ENCODE measurements around the gene AREL1. TPM values are rescaled to one million over a fixed set of nuclear protein-coding genes. Genes with fewer than 3 reads are reported as not detected.
"Not testable (repeated sequence)": the region's sequence is repeated elsewhere in the genome, so short reads cannot be mapped to it uniquely, and the experiment has no call there.

Gene AREL1, protein sequence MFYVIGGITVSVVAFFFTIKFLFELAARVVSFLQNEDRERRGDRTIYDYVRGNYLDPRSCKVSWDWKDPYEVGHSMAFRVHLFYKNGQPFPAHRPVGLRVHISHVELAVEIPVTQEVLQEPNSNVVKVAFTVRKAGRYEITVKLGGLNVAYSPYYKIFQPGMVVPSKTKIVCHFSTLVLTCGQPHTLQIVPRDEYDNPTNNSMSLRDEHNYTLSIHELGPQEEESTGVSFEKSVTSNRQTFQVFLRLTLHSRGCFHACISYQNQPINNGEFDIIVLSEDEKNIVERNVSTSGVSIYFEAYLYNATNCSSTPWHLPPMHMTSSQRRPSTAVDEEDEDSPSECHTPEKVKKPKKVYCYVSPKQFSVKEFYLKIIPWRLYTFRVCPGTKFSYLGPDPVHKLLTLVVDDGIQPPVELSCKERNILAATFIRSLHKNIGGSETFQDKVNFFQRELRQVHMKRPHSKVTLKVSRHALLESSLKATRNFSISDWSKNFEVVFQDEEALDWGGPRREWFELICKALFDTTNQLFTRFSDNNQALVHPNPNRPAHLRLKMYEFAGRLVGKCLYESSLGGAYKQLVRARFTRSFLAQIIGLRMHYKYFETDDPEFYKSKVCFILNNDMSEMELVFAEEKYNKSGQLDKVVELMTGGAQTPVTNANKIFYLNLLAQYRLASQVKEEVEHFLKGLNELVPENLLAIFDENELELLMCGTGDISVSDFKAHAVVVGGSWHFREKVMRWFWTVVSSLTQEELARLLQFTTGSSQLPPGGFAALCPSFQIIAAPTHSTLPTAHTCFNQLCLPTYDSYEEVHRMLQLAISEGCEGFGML
- total RNA-seq (10 to 100 TPM; 30.6 to 35.9 TPM), total RNA-seq (57.0 to 147 (median 88.8) reads per million in 172 experiments)
- polyA plus RNA-seq (2013, experiment 1 of 2) = 26.3 TPM
- polyA plus RNA-seq (2013, experiment 2 of 2) = 25.7 TPM

DNA sequence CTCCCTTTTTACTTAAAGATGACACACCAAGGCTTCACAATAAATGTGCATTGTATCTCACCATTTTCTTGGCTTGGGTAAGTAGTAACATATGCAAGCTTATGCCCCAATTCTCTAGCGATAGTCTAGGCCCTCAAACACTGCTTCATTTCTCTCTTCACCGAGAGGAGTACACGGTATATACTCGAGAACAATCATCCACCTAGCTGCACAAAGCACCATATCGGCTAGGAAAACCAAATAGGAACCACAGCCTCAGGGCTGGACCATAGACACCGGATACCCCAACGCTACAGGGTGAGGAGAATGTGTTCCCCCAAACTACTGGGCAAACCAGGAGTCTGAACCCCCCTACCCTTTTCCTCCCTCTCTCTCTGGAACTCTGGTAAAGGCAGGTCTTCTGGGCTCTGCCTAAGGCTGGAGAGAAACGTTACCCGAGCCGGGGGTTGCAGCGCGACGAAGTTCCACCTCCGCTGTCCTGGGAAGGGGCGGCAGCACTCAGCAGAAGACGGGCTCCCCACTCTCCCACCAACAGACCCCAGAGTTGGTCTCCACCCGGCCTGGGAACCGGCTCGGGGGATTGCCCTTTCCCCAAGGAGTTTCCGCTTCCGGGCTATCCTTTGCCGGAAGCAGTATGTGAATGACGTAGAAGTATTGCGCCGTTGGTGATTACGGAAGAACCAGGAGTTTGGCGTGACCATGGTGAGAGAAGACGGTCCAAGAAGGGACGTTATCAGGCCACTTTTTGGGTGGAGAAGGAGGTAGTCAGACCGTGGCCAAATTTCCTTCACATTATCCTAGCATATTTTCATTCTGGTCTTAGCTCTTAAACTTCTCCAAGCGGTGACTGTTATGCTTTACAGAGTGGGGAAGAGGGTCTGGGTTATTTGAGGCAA, at the start of gene AREL1, which contains the start of gene FCF1:
Gene AREL1 (minus strand): TSS at position 582 of the 896 bp plus-strand sequence. CDS start 27,465 bp downstream, outside the sequence.
Gene FCF1 (plus strand): TSS at position 646 of the 896 bp plus-strand sequence. CDS start 54 bp downstream, at position 700.
- peak; percentile 62 to 93 (median 70) for DNase-seq
- ChIA-PET CTCF (interaction anchor here (1.2 to 1.6 kb wide), 3 partner anchors 51 to 104 kb away, joined by 3 to 6 read pairs (median 4); partner anchors contain the start of gene YLPM1), POLR2A (interaction anchor here (0.6 to 1.2 kb wide), 4 partner anchors 28 to 375 kb away, joined by 3 to 4 read pairs (median 3); partner anchors contain the start of gene YLPM1)
- Mint-ChIP-seq H3K4me1 (ENCODE audit: low read depth) (peaks cover 65% of the 10 kb centered on the region), H3K9me3 (no peaks in the 10 kb centered on the region), H3K27me3 (no peaks in the 10 kb centered on the region), H3K36me3 (ENCODE audit: low read depth) (peaks cover 46% of the 10 kb centered on the region), H3K27ac (peak within 1 kb of the TSS; percentile 92), H3K4me3 (peak within 1 kb of the TSS; percentile 90)
- H3K36me3 ChIP-seq (ENCODE audit: insufficient read depth, low read length) = peaks cover 28% of the 10 kb centered on the region
- intact Hi-C loops (cut with DNase I, micrococcal nuclease) = loop anchor here (1.0 to 10.0 kb wide), 7 partner anchors 50 to 952 kb away; partner anchors contain the start of genes YLPM1 (in 2 of the 2), ABCD4 (in 1 of the 2), EIF2B2 (in 1 of the 2) and ERG28 (in 1 of the 2)
- H3K9me3 ChIP-seq (ENCODE audit: control insufficient read depth in 1 of 2, insufficient read depth in 1 of 2, low read length in 2 of 2) = no peaks in the 10 kb centered on the region
- no peaks in the 10 kb centered on the region for H3K27me3 ChIP-seq (ENCODE audit: control insufficient read depth in 1 of 2, insufficient read depth in 2 of 2, low read length in 2 of 2)
- H3K4me1 ChIP-seq (ENCODE audit: insufficient read depth, low read length) = peaks cover 12% of the 10 kb centered on the region
- peak within 1 kb of the TSS; percentile 76 to 81 for H3K27ac ChIP-seq (ENCODE audit: low read depth in 1 of 2, low read length in 2 of 2)
- TF ChIP-seq, protein P1, sequence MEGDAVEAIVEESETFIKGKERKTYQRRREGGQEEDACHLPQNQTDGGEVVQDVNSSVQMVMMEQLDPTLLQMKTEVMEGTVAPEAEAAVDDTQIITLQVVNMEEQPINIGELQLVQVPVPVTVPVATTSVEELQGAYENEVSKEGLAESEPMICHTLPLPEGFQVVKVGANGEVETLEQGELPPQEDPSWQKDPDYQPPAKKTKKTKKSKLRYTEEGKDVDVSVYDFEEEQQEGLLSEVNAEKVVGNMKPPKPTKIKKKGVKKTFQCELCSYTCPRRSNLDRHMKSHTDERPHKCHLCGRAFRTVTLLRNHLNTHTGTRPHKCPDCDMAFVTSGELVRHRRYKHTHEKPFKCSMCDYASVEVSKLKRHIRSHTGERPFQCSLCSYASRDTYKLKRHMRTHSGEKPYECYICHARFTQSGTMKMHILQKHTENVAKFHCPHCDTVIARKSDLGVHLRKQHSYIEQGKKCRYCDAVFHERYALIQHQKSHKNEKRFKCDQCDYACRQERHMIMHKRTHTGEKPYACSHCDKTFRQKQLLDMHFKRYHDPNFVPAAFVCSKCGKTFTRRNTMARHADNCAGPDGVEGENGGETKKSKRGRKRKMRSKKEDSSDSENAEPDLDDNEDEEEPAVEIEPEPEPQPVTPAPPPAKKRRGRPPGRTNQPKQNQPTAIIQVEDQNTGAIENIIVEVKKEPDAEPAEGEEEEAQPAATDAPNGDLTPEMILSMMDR (IDR thresholded peaks at IDR 0.05) = no peak
- peak within 1 kb of the TSS; percentile 76 for H3K4me3 ChIP-seq (ENCODE audit: low read length)
- ATAC-seq (ENCODE audit: poor library complexity) = peak; percentile 92

DNA sequence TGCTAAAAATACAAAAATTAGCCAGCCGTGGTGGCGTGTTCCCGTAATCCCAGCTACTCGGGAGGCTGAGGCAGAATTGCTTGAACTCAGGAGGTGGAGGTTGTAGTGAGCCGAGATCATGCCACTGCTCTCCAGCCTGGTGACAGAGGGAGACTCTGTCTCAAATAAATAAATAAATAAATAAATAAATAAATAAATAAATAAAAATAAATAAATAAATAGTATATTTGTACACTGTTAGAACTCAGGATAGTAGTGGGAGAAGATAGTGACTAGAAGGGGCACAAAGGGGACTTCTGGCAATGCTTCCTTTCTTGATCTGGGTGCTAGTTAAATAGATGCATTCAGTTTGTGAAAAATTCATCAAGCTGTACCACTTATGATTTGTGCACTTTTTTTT, 45.6 kb upstream of the AREL1 start:
- H3K9me3 Mint-ChIP-seq; DNase-seq; H3K9me3 ChIP-seq (ENCODE audit: control insufficient read depth in 1 of 2, insufficient read depth in 1 of 2, low read length in 2 of 2); H3K36me3 ChIP-seq (ENCODE audit: insufficient read depth, low read length); H3K4me3 ChIP-seq (ENCODE audit: low read length); ATAC-seq (ENCODE audit: poor library complexity); H3K27me3 Mint-ChIP-seq; H3K27me3 ChIP-seq (ENCODE audit: control insufficient read depth in 1 of 2, insufficient read depth in 2 of 2, low read length in 2 of 2); H3K4me1 ChIP-seq (ENCODE audit: insufficient read depth, low read length); POLR2A ChIA-PET; intact Hi-C loops (cut with DNase I, micrococcal nuclease); H3K4me3 Mint-ChIP-seq; H3K27ac ChIP-seq (ENCODE audit: low read depth in 1 of 2, low read length in 2 of 2); H3K27ac Mint-ChIP-seq; H3K36me3 Mint-ChIP-seq (ENCODE audit: low read depth); CTCF ChIA-PET: not testable (repeated sequence)
- H3K4me1 Mint-ChIP-seq (ENCODE audit: low read depth) = peaks cover 12% of the 10 kb centered on the region

GRCh38 chr14:74756326-74756725, 43.4 kb upstream of the AREL1 start:
- CTCF ChIA-PET = no interaction called here
- TF ChIP-seq, protein P1 (IDR thresholded peaks at IDR 0.05) = no peak
- Histone ChIP-seq H3K27me3 (ENCODE audit: control insufficient read depth in 1 of 2, insufficient read depth in 2 of 2, low read length in 2 of 2) (no peaks in the 10 kb centered on the region), H3K36me3 (ENCODE audit: insufficient read depth, low read length) (no peaks in the 10 kb centered on the region), H3K4me1 (ENCODE audit: insufficient read depth, low read length) (no peaks in the 10 kb centered on the region), H3K9me3 (ENCODE audit: control insufficient read depth in 1 of 2, insufficient read depth in 1 of 2, low read length in 2 of 2) (peaks cover 0 to 7% of the 10 kb centered on the region in 2 experiments), H3K27ac (ENCODE audit: low read depth in 1 of 2, low read length in 2 of 2) (no peak overlapping the region), H3K4me3 (ENCODE audit: low read length) (no peak overlapping the region)
- no peaks in the 10 kb centered on the region for H3K36me3 Mint-ChIP-seq (ENCODE audit: low read depth)
- DNase-seq = no peak
- H3K9me3 Mint-ChIP-seq = peaks cover 3% of the 10 kb centered on the region
- no peak overlapping the region for H3K4me3 Mint-ChIP-seq
- intact Hi-C loops (cut with DNase I, micrococcal nuclease) = no loop called here
- no peak for ATAC-seq (ENCODE audit: poor library complexity)
- POLR2A ChIA-PET = no interaction called here
- H3K4me1 Mint-ChIP-seq (ENCODE audit: low read depth) = no peaks in the 10 kb centered on the region
- no peak overlapping the region for H3K27ac Mint-ChIP-seq
- no peaks in the 10 kb centered on the region for H3K27me3 Mint-ChIP-seq

Measured in CD4-positive, alpha-beta T cell (primary cell).